Activated CD8-positive, alpha-beta memory T cell treated with anti-CD3 and anti-CD28 coated beads, Interleukin-2, amount 10 ng/mL, durations not matched to agents 7 days and 5 days (primary cell): ENCODE results near the gene WNK2. TPM values are rescaled to one million over a fixed set of nuclear protein-coding genes. Genes with fewer than 3 reads are reported as not detected.
"Not testable (repeated sequence)": the region's sequence is repeated elsewhere in the genome, so short reads cannot be mapped to it uniquely, and the experiment has no call there.

Experiments
- ATAC-seq: fragments of 150-1000 bp; cut with Tn5 transposase; one replicate; pipeline ENCODE4 v1.10.0; 2021; ENCODE audit warnings: moderate library complexity
- CTCF ChIA-PET: fragments of 350-600 bp; sonication (Branson Sonifier 250); formaldehyde crosslinking; loops from one replicate; lab custom pipeline; 2021; ENCODE audit warnings: antibody characterized with exemption; lab: Charles Lee
- DNase-seq: peaks from one replicate; pipeline ENCODE4 v3.0.0-alpha.2; 2020
- H3K27ac Mint-ChIP-seq: one replicate; pipeline ENCODE4 v1.8.0; 2021; ENCODE audit warnings: mild to moderate bottlenecking, mixed read lengths
- H3K27me3 Mint-ChIP-seq: one replicate; pipeline ENCODE4 v1.8.0; 2021; ENCODE audit warnings: mixed read lengths
- H3K36me3 Mint-ChIP-seq: one replicate; pipeline ENCODE4 v1.8.0; 2021; ENCODE audit warnings: mild to moderate bottlenecking, mixed read lengths
- H3K4me1 Mint-ChIP-seq: one replicate; pipeline ENCODE4 v1.8.0; 2021; ENCODE audit warnings: mixed read lengths
- H3K4me3 Mint-ChIP-seq: one replicate; pipeline ENCODE4 v1.8.0; 2021; ENCODE audit warnings: mild to moderate bottlenecking, moderate library complexity, mixed read lengths
- H3K9me3 Mint-ChIP-seq: one replicate; pipeline ENCODE4 v1.8.0; 2022; ENCODE audit warnings: low read depth, mixed read lengths
- total RNA-seq, 2 experiments: library from RNA; stranded (reverse); gene quantifications; one replicate each; pipeline ENCODE4 v1.2.3, GENCODE V29; 2021

Gene WNK2
- not detected for total RNA-seq

DNA sequence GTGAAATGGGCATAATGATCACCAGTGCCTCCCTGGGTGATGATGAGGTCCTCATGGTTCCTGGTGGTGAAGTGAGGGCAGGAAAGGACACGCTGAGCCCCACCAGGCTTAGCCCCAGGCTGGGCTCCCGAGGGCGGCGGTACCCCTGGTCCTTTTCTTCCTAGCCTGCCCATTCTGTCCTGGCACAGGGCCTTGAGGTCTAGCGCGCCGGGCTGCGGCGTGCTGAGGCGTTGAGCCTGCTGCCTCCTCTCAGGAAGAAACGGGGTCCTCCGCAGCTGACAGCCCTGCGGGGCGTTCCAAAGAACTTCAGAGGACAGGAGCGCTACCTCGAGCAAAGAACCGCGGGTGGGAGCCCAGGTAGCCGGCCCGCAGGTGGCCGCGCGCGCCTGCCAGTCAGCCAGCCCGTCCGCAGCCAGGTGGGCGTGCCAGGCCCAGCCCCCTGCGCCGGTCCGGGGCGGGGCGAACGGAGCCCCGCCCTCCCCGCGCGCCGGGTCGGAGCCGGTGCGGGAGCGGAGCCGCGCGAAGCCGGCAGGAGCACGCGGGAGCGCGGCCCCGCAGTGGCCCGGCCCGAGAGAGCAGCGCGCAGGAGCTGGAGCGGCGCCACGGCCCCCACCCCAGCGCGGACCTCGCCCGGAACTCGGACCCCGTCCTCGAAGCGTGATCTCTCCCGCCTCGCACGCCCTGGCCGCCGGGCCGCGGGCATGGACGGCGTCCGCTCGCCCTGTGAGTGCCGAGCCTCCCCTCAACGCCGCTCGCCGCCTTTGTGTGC lies at the start of gene WNK2:
TSS of gene WNK2 (plus strand) at position 477 of the 769 bp plus-strand sequence. CDS start 791 bp downstream, outside the sequence.
- DNase-seq, result no peak
- no peak within 1 kb of the TSS for H3K27ac Mint-ChIP-seq
- H3K4me1 Mint-ChIP-seq, result peaks cover 4% of the 10 kb centered on the region
- H3K9me3 Mint-ChIP-seq, result no peaks in the 10 kb centered on the region
- CTCF ChIA-PET, result interaction anchor here (1.4 kb wide), 1 partner anchor 119 kb away, joined by 4 read pairs; no protein-coding TSS in a partner anchor
- no peaks in the 10 kb centered on the region for H3K36me3 Mint-ChIP-seq
- H3K27me3 Mint-ChIP-seq, result peaks cover 61% of the 10 kb centered on the region
- peak within 1 kb of the TSS; percentile 26 for H3K4me3 Mint-ChIP-seq
- peak; percentile 86 for ATAC-seq

DNA sequence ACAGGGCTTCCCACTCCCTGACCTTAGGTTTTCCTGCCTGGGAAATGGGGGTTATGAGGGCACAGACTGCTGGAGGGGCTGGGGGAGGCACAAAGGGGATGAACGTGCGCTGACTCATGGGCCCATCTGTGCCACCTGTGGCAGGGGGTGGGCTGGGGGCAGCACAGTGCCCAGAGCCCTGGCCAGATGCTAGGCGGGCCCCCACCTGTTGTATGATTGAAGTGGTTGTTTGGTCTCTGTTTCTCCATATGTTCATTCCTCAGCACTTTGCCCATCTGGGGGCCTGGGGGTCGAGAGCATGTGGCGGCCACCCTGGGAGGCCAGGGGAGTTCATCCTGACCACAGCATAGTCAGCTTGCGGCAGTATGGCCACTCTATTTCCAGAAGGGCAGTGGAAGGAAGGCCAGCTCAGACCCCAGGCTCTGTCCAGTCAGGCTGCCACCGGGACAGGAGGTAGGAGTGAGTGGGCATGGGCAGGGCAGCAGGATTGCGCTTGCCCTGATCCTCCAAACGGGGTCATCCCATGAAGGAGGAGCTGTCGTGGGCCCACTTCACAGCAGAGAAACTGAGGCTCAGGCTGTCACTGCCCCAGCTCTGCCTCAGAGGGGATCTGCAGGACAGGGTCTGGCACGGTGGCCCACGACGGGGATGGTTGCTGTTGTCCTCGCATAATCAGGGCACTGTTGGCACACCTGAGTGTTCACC lies 49.0 kb upstream of the WNK2 start:
- Mint-ChIP-seq H3K27ac (peak overlapping the region; percentile 78), H3K36me3 (no peaks in the 10 kb centered on the region), H3K9me3 (peaks cover 2% of the 10 kb centered on the region), H3K27me3 (no peaks in the 10 kb centered on the region), H3K4me1 (peaks cover 45% of the 10 kb centered on the region), H3K4me3 (peak overlapping the region; percentile 73)
- CTCF ChIA-PET, result interaction anchor here (0.9 to 1.5 kb wide), 4 partner anchors 26 to 431 kb away, joined by 3 to 14 read pairs (median 4); no protein-coding TSS in a partner anchor
- no peak for DNase-seq
- no peak for ATAC-seq

DNA sequence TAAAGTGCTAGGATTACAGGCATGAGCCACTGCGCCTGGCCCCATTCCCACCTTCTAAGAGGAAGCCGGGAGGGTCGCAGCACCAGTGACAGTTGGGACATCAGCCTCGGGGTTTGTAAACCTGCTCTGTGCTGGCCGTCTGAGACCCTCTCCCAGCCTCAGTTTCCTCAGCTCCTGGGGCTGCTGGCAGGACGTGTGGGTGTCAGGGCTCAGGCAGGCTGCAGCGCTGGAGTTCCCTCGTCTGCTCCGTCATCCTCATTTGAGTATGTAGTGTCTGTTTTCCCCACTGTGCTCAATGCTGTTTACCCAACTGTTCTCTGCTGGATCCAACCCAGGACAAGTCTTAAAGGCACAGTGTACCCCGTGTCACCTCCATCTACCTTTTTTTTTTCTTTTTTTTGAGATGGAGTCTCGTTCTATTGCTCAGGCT lies 47.9 kb upstream of the WNK2 start:
- H3K4me3 Mint-ChIP-seq, result no peak overlapping the region

GRCh38 chr9:93137362-93137761 lies 46.6 kb upstream of the WNK2 start:
- ATAC-seq (no peak), DNase-seq (no peak)
- Mint-ChIP-seq H3K4me1 (peaks cover 31% of the 10 kb centered on the region), H3K27ac (no peak overlapping the region), H3K36me3 (no peaks in the 10 kb centered on the region), H3K27me3 (no peaks in the 10 kb centered on the region), H3K9me3 (peaks cover 2% of the 10 kb centered on the region), H3K4me3 (no peak overlapping the region)
- CTCF ChIA-PET, result interaction anchor here (2.1 kb wide), 1 partner anchor 28 kb away, joined by 12 read pairs; no protein-coding TSS in a partner anchor

More for the DNA sequence above, 47.9 kb upstream of the WNK2 start:
- H3K9me3 Mint-ChIP-seq, result peaks cover 2% of the 10 kb centered on the region
- no peaks in the 10 kb centered on the region for H3K27me3 Mint-ChIP-seq
- peaks cover 43% of the 10 kb centered on the region for H3K4me1 Mint-ChIP-seq
- no peak overlapping the region for H3K27ac Mint-ChIP-seq
- DNase-seq, result peak; percentile 38
- CTCF ChIA-PET, result no interaction called here
- no peaks in the 10 kb centered on the region for H3K36me3 Mint-ChIP-seq
- ATAC-seq, result no peak

DNA sequence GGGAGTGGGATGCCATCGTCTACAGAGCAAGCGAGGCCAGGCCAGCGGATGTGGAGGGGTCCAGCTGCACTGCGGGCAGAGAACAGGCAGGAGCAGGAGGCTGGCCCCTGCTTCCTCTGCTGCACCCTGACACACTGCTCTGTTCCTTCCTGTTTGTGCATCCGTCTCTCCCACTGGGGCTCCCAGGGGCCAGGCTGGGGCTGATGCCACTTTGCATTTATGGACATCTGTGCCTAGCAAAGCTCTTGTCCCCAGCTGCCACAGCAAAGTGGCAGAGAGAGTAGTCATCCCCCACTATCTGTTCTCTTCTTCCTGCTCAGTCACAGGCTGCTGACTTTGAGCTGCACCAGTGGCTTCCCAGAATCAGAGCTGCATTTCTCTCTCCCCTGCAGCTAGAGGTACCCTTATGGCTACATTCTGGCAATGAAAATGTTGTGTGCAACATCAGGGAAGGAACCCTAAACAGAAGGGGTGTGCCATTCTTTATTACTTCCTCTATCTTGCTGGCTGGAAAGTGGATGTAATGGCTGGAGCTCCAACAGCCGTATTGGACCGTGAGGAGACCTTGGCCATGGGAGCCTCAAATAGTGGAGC lies 45.7 kb upstream of the WNK2 start:
- H3K36me3 Mint-ChIP-seq, result no peaks in the 10 kb centered on the region
- DNase-seq, result peak; percentile 38
- CTCF ChIA-PET, result interaction anchor here (0.9 to 2.1 kb wide), 3 partner anchors 8 to 428 kb away, joined by 3 to 12 read pairs (median 4); no protein-coding TSS in a partner anchor
- ATAC-seq, result no peak
- H3K9me3 Mint-ChIP-seq, result peaks cover 2% of the 10 kb centered on the region
- no peak overlapping the region for H3K4me3 Mint-ChIP-seq
- H3K4me1 Mint-ChIP-seq, result peaks cover 28% of the 10 kb centered on the region
- no peak overlapping the region for H3K27ac Mint-ChIP-seq
- H3K27me3 Mint-ChIP-seq, result no peaks in the 10 kb centered on the region

GRCh38 chr9:93139365-93140182 lies 44.4 kb upstream of the WNK2 start:
- H3K4me3 Mint-ChIP-seq, result no peak overlapping the region
- no peaks in the 10 kb centered on the region for H3K27me3 Mint-ChIP-seq
- CTCF ChIA-PET, result interaction anchor here (0.6 to 2.6 kb wide), 5 partner anchors 14 to 427 kb away, joined by 3 to 12 read pairs (median 4); no protein-coding TSS in a partner anchor
- H3K4me1 Mint-ChIP-seq, result peaks cover 36% of the 10 kb centered on the region
- DNase-seq, result peak; percentile 36
- peaks cover 2% of the 10 kb centered on the region for H3K9me3 Mint-ChIP-seq
- ATAC-seq, result no peak
- H3K27ac Mint-ChIP-seq, result no peak overlapping the region
- H3K36me3 Mint-ChIP-seq, result no peaks in the 10 kb centered on the region

DNA sequence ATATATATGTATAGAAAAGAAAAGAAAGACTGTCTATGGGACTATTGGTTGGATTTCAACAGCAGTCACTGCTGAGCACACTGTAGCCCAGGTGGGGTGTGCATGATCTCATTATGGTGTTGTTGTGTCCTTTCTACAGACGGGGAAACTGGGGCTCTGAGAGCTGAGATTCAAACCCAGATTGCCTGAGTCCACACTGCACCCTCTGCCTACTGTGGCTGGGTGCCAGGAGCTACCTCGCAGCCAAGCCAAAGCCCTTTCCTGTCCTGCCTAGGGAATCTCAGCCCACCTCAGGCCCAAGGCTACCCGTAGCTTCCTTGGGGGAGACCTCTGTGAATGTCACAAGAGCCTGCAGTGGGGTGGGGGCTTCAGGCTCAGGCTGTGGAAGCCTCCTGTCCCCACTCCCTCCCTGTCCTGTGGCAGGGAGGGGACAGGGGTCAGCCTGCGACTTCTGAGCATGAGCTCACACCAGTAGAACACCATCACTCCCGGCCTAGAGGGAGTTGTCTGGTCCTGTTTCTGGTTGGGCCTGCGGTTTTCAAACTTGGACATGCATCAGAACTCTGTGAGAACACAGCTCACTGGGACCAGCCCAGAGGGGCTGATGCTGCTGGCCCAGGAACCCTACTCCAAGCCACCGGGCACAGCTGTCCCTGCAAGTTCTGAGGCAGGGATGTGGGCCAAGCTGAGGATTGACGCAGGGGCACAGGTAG lies 42.0 kb upstream of the WNK2 start:
- DNase-seq, result no peak
- Mint-ChIP-seq H3K36me3 (peaks cover 7% of the 10 kb centered on the region), H3K27me3 (no peaks in the 10 kb centered on the region), H3K4me3 (no peak overlapping the region), H3K4me1 (peaks cover 44% of the 10 kb centered on the region), H3K9me3 (peaks cover 4% of the 10 kb centered on the region), H3K27ac (no peak overlapping the region)
- no peak for ATAC-seq
- CTCF ChIA-PET, result interaction anchor here (1.0 to 2.8 kb wide), 3 partner anchors 12 to 33 kb away, joined by 4 to 12 read pairs (median 6); no protein-coding TSS in a partner anchor

DNA sequence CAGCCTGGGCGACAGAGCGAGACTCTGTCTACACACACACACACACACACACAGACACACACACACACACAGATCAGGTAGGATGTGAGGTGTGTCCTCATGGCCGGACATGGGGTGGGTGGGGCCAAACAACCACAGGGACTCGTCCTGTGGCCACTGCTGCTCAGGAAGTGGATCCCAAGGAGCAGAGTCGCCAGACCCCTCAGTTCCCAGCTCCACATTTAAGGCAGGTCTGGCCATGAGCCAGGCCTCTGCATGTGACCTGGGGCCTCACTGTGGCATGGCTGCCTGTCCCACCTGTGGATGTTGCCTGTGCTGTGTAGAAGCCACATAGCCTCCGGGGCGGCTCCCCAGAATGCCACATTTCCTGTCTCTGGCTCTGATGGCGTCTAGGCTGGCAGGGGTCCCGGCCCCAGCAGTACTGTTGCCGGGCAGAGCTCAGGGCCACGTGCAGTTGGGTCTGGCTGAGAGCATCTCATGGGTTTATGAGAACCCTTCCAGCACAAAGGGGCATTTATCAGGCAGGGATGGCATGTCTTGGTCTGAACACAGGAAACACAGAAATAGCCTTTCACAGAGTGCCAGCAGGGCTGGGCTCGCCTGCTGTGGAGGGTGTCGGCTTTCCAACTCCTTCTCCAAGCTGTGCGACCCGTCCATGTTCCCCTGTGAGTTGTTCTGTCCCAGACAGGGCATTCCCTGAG lies 40.0 kb upstream of the WNK2 start:
- ATAC-seq (peak; percentile 88), DNase-seq (peak; percentile 71)
- CTCF ChIA-PET, result interaction anchor here (1.0 to 2.8 kb wide), 5 partner anchors 10 to 35 kb away, joined by 5 to 10 read pairs (median 6); partner anchors contain the start of gene NINJ1
- peaks cover 19% of the 10 kb centered on the region for H3K36me3 Mint-ChIP-seq
- peaks cover 40% of the 10 kb centered on the region for H3K4me1 Mint-ChIP-seq
- peaks cover 9% of the 10 kb centered on the region for H3K9me3 Mint-ChIP-seq
- H3K27ac Mint-ChIP-seq, result peak overlapping the region; percentile 84
- H3K27me3 Mint-ChIP-seq, result no peaks in the 10 kb centered on the region
- H3K4me3 Mint-ChIP-seq, result no peak overlapping the region

DNA sequence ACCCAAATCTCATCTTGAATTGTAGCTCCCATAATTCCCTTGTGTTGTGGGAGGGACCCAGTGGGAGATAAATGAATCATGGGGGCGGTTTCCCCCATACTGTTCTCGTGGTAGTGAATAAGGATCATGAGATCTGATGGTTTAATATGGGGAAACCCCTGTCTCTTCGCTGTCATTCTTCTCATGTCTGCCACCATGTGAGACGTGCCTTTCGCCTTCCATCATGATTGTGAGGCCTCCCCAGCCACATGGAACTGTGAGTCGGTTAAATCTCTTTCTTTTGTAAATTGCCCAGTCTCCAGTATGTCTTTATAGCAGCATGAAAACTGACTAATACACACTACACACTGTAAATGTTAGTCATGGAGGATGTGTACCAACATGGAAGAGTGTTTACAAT lies 37.2 kb upstream of the WNK2 start:
- H3K4me3 Mint-ChIP-seq, ATAC-seq, DNase-seq, H3K9me3 Mint-ChIP-seq, H3K27me3 Mint-ChIP-seq, H3K27ac Mint-ChIP-seq: not testable (repeated sequence)
- peaks cover 50% of the 10 kb centered on the region for H3K4me1 Mint-ChIP-seq
- CTCF ChIA-PET, result interaction anchor here (0.7 kb wide), 1 partner anchor 10 kb away, joined by 3 read pairs; no protein-coding TSS in a partner anchor
- peaks cover 19% of the 10 kb centered on the region for H3K36me3 Mint-ChIP-seq

- H3K36me3 Mint-ChIP-seq, result peaks cover 19% of the 10 kb centered on the region
- peaks cover 48% of the 10 kb centered on the region for H3K4me1 Mint-ChIP-seq
- H3K4me3 Mint-ChIP-seq, result no peak overlapping the region
- H3K27me3 Mint-ChIP-seq, result no peaks in the 10 kb centered on the region
- no peak for ATAC-seq
- H3K27ac Mint-ChIP-seq, result no peak overlapping the region
- peaks cover 9% of the 10 kb centered on the region for H3K9me3 Mint-ChIP-seq
- no peak for DNase-seq
- CTCF ChIA-PET, result no interaction called here
These were observed 36.3 kb upstream of the WNK2 start for GRCh38 chr9:93147632-93148031.

GRCh38 chr9:93148721-93149120 lies 35.2 kb upstream of the WNK2 start:
- CTCF ChIA-PET, result no interaction called here
- Mint-ChIP-seq H3K4me1 (peaks cover 41% of the 10 kb centered on the region), H3K36me3 (peaks cover 19% of the 10 kb centered on the region), H3K9me3 (peaks cover 9% of the 10 kb centered on the region), H3K27me3 (no peaks in the 10 kb centered on the region), H3K27ac (no peak overlapping the region), H3K4me3 (no peak overlapping the region)
- DNase-seq (no peak), ATAC-seq (no peak)
